ENCODE measurements around the gene MESD.

DNA sequence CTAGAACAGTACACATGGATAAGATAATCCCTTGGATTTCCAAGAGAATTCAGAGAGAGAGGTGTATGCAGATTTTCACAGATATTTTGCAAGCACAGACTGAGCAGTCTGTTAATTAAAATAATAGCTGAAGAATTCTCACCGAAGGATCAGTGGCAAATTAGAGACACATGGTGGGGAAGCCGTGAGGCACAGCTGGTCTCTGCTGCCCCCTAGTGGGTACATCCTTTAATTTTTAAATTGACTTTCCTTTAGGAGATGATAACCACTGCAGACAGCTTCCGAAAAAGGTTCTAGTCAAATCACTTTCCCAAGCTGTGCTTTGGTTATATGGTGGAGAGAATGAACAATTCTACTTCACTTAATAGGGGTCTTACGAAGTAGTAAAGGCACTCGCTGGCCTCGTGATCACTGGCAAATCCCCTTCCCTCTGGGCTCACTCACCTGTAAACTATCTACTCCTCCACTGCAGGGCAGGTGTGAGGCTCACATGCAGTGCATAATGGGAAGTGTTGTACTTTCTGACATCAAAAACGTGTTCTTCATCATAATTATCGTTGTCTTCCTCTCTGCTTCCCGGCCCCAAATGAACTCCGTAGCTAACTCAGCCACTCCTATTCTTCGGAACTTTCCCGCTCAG lies 19.5 kb downstream of the MESD start:
- TF ChIP-seq, protein P1, sequence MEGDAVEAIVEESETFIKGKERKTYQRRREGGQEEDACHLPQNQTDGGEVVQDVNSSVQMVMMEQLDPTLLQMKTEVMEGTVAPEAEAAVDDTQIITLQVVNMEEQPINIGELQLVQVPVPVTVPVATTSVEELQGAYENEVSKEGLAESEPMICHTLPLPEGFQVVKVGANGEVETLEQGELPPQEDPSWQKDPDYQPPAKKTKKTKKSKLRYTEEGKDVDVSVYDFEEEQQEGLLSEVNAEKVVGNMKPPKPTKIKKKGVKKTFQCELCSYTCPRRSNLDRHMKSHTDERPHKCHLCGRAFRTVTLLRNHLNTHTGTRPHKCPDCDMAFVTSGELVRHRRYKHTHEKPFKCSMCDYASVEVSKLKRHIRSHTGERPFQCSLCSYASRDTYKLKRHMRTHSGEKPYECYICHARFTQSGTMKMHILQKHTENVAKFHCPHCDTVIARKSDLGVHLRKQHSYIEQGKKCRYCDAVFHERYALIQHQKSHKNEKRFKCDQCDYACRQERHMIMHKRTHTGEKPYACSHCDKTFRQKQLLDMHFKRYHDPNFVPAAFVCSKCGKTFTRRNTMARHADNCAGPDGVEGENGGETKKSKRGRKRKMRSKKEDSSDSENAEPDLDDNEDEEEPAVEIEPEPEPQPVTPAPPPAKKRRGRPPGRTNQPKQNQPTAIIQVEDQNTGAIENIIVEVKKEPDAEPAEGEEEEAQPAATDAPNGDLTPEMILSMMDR (conservative IDR thresholded peaks at IDR 0.05 in 1 of 2, IDR thresholded peaks at IDR 0.05 in 1 of 2; ENCODE audit: extremely low read depth in 1 of 2, insufficient read depth in 1 of 2, low read depth in 1 of 2, low read length in 2 of 2) = peak; percentile 57 to 79
- TF ChIP-seq EZH2 (IDR thresholded peaks at IDR 0.05; ENCODE audit: borderline replicate concordance, low read length) = no peak
